BJ (cell line): ENCODE measurements around the gene NACC2. TPM values are rescaled to one million over a fixed set of nuclear protein-coding genes. Genes with fewer than 3 reads are reported as not detected.

Experiments
- CTCF ChIA-PET: fragments of 350-600 bp; formaldehyde crosslinking; extraction: SDS; loops from one replicate; lab custom pipeline; 2021; ENCODE audit warnings: antibody characterized with exemption, inconsistent platforms; lab: Yijun Ruan, JAX
- POLR2A ChIA-PET: fragments of 300-600 bp; sonication (Branson Sonifier 250); formaldehyde crosslinking; extraction: SDS; loops from one replicate; lab custom pipeline; 2021; ENCODE audit warnings: antibody characterized with exemption; lab: Charles Lee
- DNase-seq: peaks from one replicate; pipeline ENCODE4 v3.0.0-alpha.2; 2011; ENCODE audit warnings: low read depth
- H3K27me3 ChIP-seq: 2 replicates; pipeline ENCODE4 v1.6.0; 2011; ENCODE audit warnings: low read length; ENCODE audit not compliant: control insufficient read depth, insufficient read depth
- H3K36me3 ChIP-seq: 2 replicates; pipeline ENCODE4 v1.5.1; 2011; ENCODE audit warnings: low read length; ENCODE audit not compliant: control insufficient read depth, insufficient read depth
- H3K4me3 ChIP-seq: 2 replicates; pipeline ENCODE4 v1.5.1; 2011; ENCODE audit warnings: low read depth, mild to moderate bottlenecking, control low read depth, low read length
- polyA plus RNA-seq: library from polyadenylated mRNA; depleted of rRNA; stranded (reverse); fragments of >200 nt; gene quantifications from 2 replicates; pipeline ENCODE4 v1.2.3, GENCODE V29; 2011
- TF ChIP-seq, protein P1 (sequence below): IDR thresholded peaks from 2 replicates; pipeline ENCODE4 v1.5.1; 2011; ENCODE audit warnings: low read depth, mild to moderate bottlenecking, control low read depth, inconsistent platforms, low read length, moderate library complexity; ENCODE audit not compliant: insufficient read depth

NACC2 gene
- polyA plus RNA-seq, 1 experiment = 19.2 TPM

GRCh38 chr9:136013524-136014034 is 81.5 kb downstream of the NACC2 start:
- no peak for DNase-seq

DNA sequence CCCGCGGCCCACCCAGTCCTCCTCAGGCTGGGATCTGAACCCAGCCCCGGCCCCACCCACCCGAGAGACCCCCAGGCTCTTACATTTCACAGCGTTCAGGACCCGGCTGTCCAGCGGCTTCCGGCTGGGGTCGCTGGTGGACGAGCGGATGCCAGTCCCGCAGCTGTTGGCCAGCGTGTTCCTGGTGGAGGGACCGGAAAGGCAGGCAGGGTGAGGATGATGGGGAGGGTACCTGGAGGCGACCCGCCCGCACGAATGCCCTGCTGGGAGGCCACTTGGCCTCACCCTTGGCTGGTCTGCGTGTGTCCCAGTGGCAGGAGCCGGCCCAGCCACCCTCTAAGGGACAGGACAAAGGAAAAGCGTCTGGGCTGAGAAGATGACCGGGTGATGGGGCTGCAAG is 82.0 kb downstream of the NACC2 start:
- no peak for DNase-seq
- ChIA-PET POLR2A (no interaction called here), CTCF (no interaction called here)
- TF ChIP-seq, protein P1, sequence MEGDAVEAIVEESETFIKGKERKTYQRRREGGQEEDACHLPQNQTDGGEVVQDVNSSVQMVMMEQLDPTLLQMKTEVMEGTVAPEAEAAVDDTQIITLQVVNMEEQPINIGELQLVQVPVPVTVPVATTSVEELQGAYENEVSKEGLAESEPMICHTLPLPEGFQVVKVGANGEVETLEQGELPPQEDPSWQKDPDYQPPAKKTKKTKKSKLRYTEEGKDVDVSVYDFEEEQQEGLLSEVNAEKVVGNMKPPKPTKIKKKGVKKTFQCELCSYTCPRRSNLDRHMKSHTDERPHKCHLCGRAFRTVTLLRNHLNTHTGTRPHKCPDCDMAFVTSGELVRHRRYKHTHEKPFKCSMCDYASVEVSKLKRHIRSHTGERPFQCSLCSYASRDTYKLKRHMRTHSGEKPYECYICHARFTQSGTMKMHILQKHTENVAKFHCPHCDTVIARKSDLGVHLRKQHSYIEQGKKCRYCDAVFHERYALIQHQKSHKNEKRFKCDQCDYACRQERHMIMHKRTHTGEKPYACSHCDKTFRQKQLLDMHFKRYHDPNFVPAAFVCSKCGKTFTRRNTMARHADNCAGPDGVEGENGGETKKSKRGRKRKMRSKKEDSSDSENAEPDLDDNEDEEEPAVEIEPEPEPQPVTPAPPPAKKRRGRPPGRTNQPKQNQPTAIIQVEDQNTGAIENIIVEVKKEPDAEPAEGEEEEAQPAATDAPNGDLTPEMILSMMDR = no peak
- H3K27me3 ChIP-seq = no peaks in the 10 kb centered on the region
- peaks cover 20% of the 10 kb centered on the region for H3K36me3 ChIP-seq
- H3K4me3 ChIP-seq = no peak overlapping the region

More at GRCh38 chr9:136013524-136014034, 81.5 kb downstream of the NACC2 start:
- ChIA-PET POLR2A (no interaction called here), CTCF (no interaction called here)
- TF ChIP-seq, protein P1 = no peak
- Histone ChIP-seq H3K36me3 (peaks cover 20% of the 10 kb centered on the region), H3K4me3 (no peak overlapping the region), H3K27me3 (no peaks in the 10 kb centered on the region)

- TF ChIP-seq, protein P1 = no peak
- DNase-seq = no peak
- no peak overlapping the region for H3K4me3 ChIP-seq
- ChIA-PET CTCF (no interaction called here), POLR2A (no interaction called here)
- no peaks in the 10 kb centered on the region for H3K27me3 ChIP-seq
- peaks cover 20% of the 10 kb centered on the region for H3K36me3 ChIP-seq
Observed at GRCh38 chr9:136012651-136013050, 82.4 kb downstream of the NACC2 start.

GRCh38 chr9:136011703-136012496 is 83.2 kb downstream of the NACC2 start:
- CTCF ChIA-PET = interaction anchor here (0.5 to 0.6 kb wide), 2 partner anchors 18 to 82 kb away, joined by 3 read pairs; no protein-coding TSS in a partner anchor
- DNase-seq = no peak

DNA sequence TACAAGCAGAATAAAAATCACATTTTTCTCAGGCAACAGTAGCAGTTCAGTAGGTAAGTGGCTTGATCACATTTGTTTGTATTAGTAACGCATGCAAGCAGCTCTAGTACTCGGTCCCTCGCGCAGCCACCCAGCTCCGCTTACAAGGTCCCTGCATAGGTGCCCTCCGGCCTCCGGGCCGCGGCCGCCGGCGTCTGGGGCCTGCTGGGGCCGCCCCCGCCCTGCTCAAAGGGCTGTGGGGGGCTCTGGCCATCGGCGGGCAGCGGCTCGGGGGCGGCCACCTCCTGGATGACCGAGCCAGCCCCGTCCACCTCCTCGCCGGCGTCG is 83.8 kb downstream of the NACC2 start:
- Histone ChIP-seq H3K36me3 (peaks cover 20% of the 10 kb centered on the region), H3K4me3 (no peak overlapping the region), H3K27me3 (no peaks in the 10 kb centered on the region)
- TF ChIP-seq, protein P1 = no peak
- POLR2A ChIA-PET = no interaction called here
- CTCF ChIA-PET = interaction anchor here (0.5 kb wide), 1 partner anchor 81 kb away, joined by 3 read pairs; no protein-coding TSS in a partner anchor
- DNase-seq = no peak

More at GRCh38 chr9:136011703-136012496, 83.2 kb downstream of the NACC2 start:
- POLR2A ChIA-PET = no interaction called here
- TF ChIP-seq, protein P1 = no peak
- peaks cover 20% of the 10 kb centered on the region for H3K36me3 ChIP-seq
- no peaks in the 10 kb centered on the region for H3K27me3 ChIP-seq
- no peak overlapping the region for H3K4me3 ChIP-seq
